ENCODE measurements around the gene FAM53A.

Gene FAM53A

DNA sequence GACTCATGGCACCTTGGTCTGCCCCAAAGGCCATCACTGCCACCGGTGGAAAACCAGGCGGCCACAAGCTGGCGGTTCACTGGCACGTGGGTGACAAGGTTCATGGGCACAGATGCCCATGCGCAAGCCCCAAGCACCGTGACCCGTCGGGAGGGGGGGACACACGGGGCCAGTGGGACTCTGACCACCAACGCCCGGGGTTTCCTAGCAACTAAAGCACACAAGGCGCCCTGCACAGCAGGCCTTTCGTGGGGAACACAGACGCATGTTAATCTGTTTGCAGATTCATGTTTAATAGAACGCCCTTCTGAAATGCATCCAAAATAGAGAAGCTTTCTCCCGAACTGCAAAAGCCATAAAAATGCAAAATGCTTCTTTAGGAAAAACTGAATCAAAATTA lies 43.9 kb downstream of the FAM53A start:
- H3K4me3 ChIP-seq (ENCODE audit: low read depth in 1 of 2, low read length in 1 of 2), result no peak overlapping the region
- TF ChIP-seq, protein P1, sequence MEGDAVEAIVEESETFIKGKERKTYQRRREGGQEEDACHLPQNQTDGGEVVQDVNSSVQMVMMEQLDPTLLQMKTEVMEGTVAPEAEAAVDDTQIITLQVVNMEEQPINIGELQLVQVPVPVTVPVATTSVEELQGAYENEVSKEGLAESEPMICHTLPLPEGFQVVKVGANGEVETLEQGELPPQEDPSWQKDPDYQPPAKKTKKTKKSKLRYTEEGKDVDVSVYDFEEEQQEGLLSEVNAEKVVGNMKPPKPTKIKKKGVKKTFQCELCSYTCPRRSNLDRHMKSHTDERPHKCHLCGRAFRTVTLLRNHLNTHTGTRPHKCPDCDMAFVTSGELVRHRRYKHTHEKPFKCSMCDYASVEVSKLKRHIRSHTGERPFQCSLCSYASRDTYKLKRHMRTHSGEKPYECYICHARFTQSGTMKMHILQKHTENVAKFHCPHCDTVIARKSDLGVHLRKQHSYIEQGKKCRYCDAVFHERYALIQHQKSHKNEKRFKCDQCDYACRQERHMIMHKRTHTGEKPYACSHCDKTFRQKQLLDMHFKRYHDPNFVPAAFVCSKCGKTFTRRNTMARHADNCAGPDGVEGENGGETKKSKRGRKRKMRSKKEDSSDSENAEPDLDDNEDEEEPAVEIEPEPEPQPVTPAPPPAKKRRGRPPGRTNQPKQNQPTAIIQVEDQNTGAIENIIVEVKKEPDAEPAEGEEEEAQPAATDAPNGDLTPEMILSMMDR (IDR thresholded peaks at IDR 0.05), result no peak
- no peaks in the 10 kb centered on the region for H3K9me3 ChIP-seq
- H3K27ac ChIP-seq, result no peak overlapping the region
- no peaks in the 10 kb centered on the region for H3K27me3 ChIP-seq
- no peaks in the 10 kb centered on the region for H3K4me1 ChIP-seq (ENCODE audit: control insufficient read depth in 1 of 2, insufficient read depth in 1 of 2, low read depth in 1 of 2, low read length in 1 of 2)
- H3K36me3 ChIP-seq, result no peaks in the 10 kb centered on the region

DNA sequence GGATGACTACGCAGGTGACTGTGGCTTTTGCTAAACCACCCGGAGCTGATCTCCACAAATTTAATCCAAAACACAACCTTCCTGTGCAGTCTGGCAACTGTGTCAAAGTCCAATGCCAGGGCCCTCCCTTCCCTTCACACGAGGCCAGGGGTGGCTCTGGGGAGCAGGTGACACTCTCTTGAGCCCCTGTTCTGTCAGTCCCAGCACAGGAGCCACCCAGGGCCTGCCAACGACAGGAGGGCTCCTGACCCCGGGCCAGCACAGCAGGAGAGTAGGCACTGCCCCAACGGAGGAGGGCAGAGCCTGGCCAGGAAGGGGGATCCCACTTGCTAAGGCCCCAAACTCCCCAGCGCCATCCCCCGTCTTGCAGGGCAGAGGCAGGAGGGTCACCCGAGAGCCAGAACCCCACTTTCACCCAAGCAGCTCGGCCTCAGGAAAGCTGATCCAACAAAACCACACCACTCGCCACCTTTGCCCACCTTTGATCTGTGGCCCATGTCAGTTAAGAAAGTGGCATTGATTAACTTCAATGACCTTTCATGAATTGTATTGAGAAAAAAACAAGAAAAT lies 44.7 kb downstream of the FAM53A start:
- TF ChIP-seq, protein P1 (IDR thresholded peaks at IDR 0.05), result no peak
- Histone ChIP-seq H3K4me3 (ENCODE audit: low read depth in 1 of 2, low read length in 1 of 2) (no peak overlapping the region), H3K27me3 (peaks cover under 1% of the 10 kb centered on the region), H3K36me3 (no peaks in the 10 kb centered on the region), H3K4me1 (ENCODE audit: control insufficient read depth in 1 of 2, insufficient read depth in 1 of 2, low read depth in 1 of 2, low read length in 1 of 2) (no peaks in the 10 kb centered on the region), H3K9me3 (no peaks in the 10 kb centered on the region), H3K27ac (no peak overlapping the region)

DNA sequence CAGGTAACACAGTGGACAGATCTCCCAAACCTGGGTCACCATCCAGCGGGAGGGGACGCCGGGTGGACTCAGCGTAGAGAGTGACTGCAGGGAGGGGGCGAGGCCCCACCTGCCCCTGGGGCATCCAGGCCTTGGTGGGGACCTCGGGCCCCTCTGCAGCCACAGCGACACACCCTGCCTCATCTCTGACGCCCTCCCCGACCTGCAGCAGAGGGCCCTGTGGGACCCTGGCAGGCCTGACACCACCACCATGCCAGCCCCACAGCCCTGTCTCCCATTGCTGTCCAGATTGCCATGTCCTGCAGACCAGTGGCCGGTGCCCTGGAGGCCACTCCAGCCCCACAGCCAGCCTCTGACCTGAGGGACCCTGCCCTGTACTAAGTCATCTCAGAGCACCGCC lies 45.2 kb downstream of the FAM53A start:
- H3K4me3 ChIP-seq (ENCODE audit: low read depth in 1 of 2, low read length in 1 of 2), result no peak overlapping the region
- peaks cover 5% of the 10 kb centered on the region for H3K27me3 ChIP-seq
- H3K9me3 ChIP-seq, result no peaks in the 10 kb centered on the region
- TF ChIP-seq, protein P1 (IDR thresholded peaks at IDR 0.05), result no peak
- H3K4me1 ChIP-seq (ENCODE audit: control insufficient read depth in 1 of 2, insufficient read depth in 1 of 2, low read depth in 1 of 2, low read length in 1 of 2), result no peaks in the 10 kb centered on the region
- no peak overlapping the region for H3K27ac ChIP-seq
- H3K36me3 ChIP-seq, result no peaks in the 10 kb centered on the region

DNA sequence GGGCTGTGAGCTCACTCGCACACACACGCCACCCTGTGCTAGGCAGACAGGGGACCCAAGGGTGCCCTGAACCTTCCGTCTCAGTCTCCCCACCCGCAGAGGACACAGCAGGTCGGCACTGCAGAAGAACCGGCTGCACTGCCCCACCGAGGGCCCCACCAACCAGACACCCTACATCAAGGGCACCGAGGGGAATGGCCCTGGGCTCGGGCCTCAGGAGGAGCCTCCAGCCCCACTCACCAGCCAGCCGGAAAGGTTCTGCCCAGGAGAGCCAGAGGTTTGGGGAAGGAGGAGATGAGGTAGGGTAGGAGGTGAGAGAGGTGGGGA lies 45.9 kb downstream of the FAM53A start:
- H3K4me1 ChIP-seq (ENCODE audit: control insufficient read depth in 1 of 2, insufficient read depth in 1 of 2, low read depth in 1 of 2, low read length in 1 of 2), result no peaks in the 10 kb centered on the region
- peaks cover 8% of the 10 kb centered on the region for H3K27me3 ChIP-seq
- no peak overlapping the region for H3K4me3 ChIP-seq (ENCODE audit: low read depth in 1 of 2, low read length in 1 of 2)
- TF ChIP-seq, protein P1 (IDR thresholded peaks at IDR 0.05), result no peak
- no peak overlapping the region for H3K27ac ChIP-seq
- no peaks in the 10 kb centered on the region for H3K9me3 ChIP-seq
- no peaks in the 10 kb centered on the region for H3K36me3 ChIP-seq

DNA sequence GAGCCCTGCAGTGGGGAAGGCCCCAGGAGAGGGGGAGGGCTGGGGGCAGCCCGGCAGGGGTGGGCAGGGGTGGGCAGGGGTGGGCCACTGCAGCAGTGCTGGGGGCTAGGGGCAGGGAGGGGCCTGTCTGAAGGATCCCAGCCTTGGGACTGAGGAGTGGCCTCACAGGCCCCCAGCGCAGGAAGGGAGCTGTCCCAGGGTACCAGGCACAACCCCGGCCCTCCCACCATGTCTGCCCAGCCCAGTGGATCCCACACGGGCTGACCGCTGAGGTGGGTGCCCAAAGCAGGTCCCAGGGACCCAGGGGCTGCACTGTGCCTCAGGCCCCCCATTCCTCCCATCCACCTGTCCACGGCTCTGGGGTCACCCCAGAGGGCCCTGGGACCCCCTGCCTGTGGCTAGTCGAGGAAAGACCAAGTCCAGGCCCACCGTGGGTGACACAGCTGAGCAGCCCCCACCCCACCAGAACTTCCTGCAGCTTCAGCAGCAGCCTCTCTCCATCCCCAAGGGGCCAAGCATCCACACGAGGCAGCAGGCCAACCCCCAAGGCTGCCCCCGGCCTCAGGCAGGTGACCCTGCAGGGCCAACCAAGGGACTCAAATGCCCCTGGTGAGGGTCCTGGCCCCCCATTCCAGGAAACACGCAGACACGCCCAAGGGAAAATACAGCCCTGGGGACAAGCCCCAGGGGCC lies 46.4 kb downstream of the FAM53A start:
- H3K36me3 ChIP-seq, result no peaks in the 10 kb centered on the region
- H3K27ac ChIP-seq, result no peak overlapping the region
- TF ChIP-seq, protein P1 (IDR thresholded peaks at IDR 0.05), result no peak
- H3K27me3 ChIP-seq, result peaks cover 8% of the 10 kb centered on the region
- H3K4me1 ChIP-seq (ENCODE audit: control insufficient read depth in 1 of 2, insufficient read depth in 1 of 2, low read depth in 1 of 2, low read length in 1 of 2), result no peaks in the 10 kb centered on the region
- no peaks in the 10 kb centered on the region for H3K9me3 ChIP-seq
- no peak overlapping the region for H3K4me3 ChIP-seq (ENCODE audit: low read depth in 1 of 2, low read length in 1 of 2)
